ENCODE results near the gene FAAH2.
"Not testable (repeated sequence)": the region's sequence is repeated elsewhere in the genome, so short reads cannot be mapped to it uniquely, and the experiment has no call there.

DNA sequence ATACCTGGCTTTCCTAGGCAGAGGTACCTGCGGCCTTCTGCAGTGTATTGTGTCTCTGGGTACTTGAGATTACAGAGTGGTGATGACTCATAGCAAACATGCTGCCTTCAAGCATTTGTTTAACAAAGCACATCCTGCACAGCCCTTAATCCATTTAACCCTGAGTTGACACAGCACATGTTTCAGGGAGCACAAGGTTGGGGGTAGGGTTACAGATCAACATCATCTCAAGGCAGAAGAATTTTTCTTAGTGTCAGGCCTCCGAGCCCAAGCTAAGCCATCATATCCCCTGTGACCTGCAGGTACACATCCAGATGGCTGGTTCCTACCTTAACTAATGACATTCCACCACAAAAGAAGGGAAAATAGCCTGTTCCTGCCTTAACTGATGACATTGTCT lies 49.3 kb downstream of the FAAH2 start:
- TF ChIP-seq, protein P1, sequence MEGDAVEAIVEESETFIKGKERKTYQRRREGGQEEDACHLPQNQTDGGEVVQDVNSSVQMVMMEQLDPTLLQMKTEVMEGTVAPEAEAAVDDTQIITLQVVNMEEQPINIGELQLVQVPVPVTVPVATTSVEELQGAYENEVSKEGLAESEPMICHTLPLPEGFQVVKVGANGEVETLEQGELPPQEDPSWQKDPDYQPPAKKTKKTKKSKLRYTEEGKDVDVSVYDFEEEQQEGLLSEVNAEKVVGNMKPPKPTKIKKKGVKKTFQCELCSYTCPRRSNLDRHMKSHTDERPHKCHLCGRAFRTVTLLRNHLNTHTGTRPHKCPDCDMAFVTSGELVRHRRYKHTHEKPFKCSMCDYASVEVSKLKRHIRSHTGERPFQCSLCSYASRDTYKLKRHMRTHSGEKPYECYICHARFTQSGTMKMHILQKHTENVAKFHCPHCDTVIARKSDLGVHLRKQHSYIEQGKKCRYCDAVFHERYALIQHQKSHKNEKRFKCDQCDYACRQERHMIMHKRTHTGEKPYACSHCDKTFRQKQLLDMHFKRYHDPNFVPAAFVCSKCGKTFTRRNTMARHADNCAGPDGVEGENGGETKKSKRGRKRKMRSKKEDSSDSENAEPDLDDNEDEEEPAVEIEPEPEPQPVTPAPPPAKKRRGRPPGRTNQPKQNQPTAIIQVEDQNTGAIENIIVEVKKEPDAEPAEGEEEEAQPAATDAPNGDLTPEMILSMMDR (optimal IDR thresholded peaks at IDR 0.05 in 1 of 3, IDR thresholded peaks at IDR 0.05 in 1 of 3, conservative IDR thresholded peaks at IDR 0.05 in 1 of 3; ENCODE audit: extremely low read depth in 1 of 3, insufficient read depth in 2 of 3, low read length in 3 of 3), result not testable (repeated sequence)
- not testable (repeated sequence) for TF ChIP-seq EZH2 (IDR thresholded peaks at IDR 0.05; ENCODE audit: low read length)
